Left lung (tissue), 10 donors: Measurements from ENCODE around the gene SLC4A9. TPM values are rescaled to one million over a fixed set of nuclear protein-coding genes. Genes with fewer than 3 reads are reported as not detected.

Source experiments
- ATAC-seq: fragments of 200-7000 bp; cut with Tn5 transposase; one replicate; pipeline ENCODE4 v1.9.1; 2020; ENCODE audit warnings: moderate library complexity
- DNase-seq, 4 donors: peaks; one replicate each; pipeline ENCODE4 v3.0.0-alpha.2; 2013 to 2020
- H3K27ac ChIP-seq, 2 donors: fragments of 200-600 bp; sonication (generic) in 1 of 2; one replicate each; pipeline versions ENCODE4 v1.5.0 to v1.8.0; 2020 to 2021
- H3K27me3 ChIP-seq, 2 donors: fragments of 200-600 bp; sonication (generic) in 1 of 2; one replicate each; pipeline versions ENCODE4 v1.5.0 to v1.8.0; 2020 to 2021
- H3K36me3 ChIP-seq, 2 donors: fragments of 200-600 bp; sonication (generic) in 1 of 2; one replicate each; pipeline versions ENCODE4 v1.5.0 to v1.8.0; 2020 to 2021
- H3K4me1 ChIP-seq, 2 donors: fragments of 200-600 bp; one replicate each; pipeline ENCODE4 v1.8.0; 2021
- H3K4me3 ChIP-seq, 2 donors: fragments of 200-600 bp; sonication (generic) in 1 of 2; one replicate each; pipeline versions ENCODE4 v1.5.0 to v1.8.0; 2020 to 2021; ENCODE audit warnings: mild to moderate bottlenecking in 1 of 2
- H3K9me3 ChIP-seq, 2 donors: fragments of 200-600 bp; sonication (generic) in 1 of 2; one replicate each; pipeline versions ENCODE4 v1.5.0 to v1.8.0; 2020 to 2021
- intact Hi-C, 2 donors: fragments of 100-400 bp; cut with DNase I; formaldehyde crosslinking; loops; one replicate each; pipeline versions ENCODE4 v1.11.2 to v1.14.2; 2022
- polyA plus RNA-seq, 6 donors: library from polyadenylated mRNA; unstranded; fragments of 120-200 nt; gene quantifications; one replicate each; pipeline ENCODE4 v1.2.1, GENCODE V29; 2013; ENCODE audit not compliant: insufficient read length in 6 of 6
- total RNA-seq, 2 donors: library from RNA; stranded (reverse); fragmentation: NEBNext Ultra II Directional; extraction: Animal tissue kit (Norgen Biotek cat#: 25700); gene quantifications; one replicate each; pipeline ENCODE4 v1.2.1, GENCODE V29; 2021
- TF ChIP-seq, protein P1 (sequence below), 2 donors: fragments of 200-600 bp; sonication (generic) in 1 of 2; IDR thresholded peaks; one replicate each; pipeline versions ENCODE4 v1.5.0 to v1.8.0; 2021; ENCODE audit warnings: antibody characterized with exemption in 2 of 2
- donor health status: DM: no; HTN: yes; CAD: no.
- donor health status: DM: no; HTN: no; CAD: no.

Gene SLC4A9
- total and polyA plus RNA-seq, 8 donors, result 0.09 to 0.44 (median 0.11) TPM; not detected in 4

DNA sequence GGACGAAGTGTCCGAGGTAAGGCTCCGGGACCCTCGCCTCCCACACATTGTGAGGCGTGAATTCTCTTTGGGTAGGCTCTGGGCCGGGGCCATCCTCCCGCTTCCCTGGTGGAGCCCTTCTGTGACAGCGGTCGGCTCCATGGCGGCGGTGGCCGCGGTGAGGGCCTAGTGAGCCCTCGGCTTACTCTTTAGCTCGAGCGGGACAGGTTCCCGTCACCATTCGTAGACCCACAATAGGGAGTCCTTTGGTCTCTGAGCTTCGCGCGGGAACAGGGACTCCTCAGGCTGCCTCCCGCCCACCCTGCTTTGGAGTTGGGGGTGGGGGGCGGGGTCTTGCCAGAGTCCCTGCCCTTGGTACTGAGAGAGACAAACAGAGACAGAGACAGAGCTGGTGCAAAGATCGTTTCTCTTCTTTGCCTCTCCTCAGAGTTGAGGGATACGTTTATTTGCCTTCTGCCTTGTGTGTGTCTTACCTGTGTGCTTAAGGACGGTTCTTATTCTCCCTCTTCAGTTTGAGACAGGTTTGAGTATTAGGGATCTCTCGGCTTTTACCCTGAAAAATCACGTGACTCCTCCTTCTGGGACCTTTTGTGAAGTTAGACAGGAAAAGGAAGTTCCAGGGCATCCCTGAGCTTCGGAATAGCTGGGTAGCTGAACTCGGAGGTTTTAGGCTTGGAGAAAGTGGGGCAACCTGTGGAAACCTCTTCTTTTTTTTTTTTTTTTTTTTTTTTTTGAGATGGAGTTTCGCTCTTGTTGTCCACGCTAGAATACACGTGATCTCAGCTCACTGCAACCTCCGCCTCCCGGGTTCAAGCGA is 42.5 kb downstream of the SLC4A9 start:
- H3K9me3 ChIP-seq, result no peaks in the 10 kb centered on the region
- TF ChIP-seq, protein P1, sequence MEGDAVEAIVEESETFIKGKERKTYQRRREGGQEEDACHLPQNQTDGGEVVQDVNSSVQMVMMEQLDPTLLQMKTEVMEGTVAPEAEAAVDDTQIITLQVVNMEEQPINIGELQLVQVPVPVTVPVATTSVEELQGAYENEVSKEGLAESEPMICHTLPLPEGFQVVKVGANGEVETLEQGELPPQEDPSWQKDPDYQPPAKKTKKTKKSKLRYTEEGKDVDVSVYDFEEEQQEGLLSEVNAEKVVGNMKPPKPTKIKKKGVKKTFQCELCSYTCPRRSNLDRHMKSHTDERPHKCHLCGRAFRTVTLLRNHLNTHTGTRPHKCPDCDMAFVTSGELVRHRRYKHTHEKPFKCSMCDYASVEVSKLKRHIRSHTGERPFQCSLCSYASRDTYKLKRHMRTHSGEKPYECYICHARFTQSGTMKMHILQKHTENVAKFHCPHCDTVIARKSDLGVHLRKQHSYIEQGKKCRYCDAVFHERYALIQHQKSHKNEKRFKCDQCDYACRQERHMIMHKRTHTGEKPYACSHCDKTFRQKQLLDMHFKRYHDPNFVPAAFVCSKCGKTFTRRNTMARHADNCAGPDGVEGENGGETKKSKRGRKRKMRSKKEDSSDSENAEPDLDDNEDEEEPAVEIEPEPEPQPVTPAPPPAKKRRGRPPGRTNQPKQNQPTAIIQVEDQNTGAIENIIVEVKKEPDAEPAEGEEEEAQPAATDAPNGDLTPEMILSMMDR (IDR thresholded peaks at IDR 0.05), result no peak
- peaks cover 27 to 49% of the 10 kb centered on the region in 2 donors for H3K4me1 ChIP-seq
- intact Hi-C loops, result no loop called here
- H3K27ac ChIP-seq, result peak overlapping the region; percentile 90 to 98
- peaks cover 0 to 23% of the 10 kb centered on the region in 2 donors for H3K36me3 ChIP-seq
- H3K27me3 ChIP-seq, result no peaks in the 10 kb centered on the region
- ATAC-seq (peak; percentile 2), DNase-seq (peak; percentile 37 to 85 (median 54))
- H3K4me3 ChIP-seq, result peak overlapping the region; percentile 90 to 96

DNA sequence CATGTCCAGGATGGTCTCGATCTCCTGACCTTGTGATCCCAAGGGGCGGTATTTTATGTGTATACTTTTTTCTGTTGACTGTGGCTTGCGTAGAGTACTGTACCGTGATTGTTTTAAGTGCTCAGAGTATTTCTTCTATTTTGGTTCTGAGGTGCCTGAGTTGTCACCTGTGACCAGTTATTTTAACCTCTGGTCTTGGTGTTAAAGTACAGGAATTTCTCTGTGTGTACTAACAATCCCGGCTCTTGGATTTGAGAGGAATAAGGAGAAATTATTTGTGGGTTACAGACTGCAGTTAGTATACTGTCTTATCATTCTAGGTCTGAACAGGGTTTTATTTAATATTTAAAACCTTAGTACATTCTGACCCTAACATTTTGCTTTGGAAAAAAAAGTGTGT is 43.6 kb downstream of the SLC4A9 start:
- no peak overlapping the region for H3K27ac ChIP-seq
- peaks cover 0 to 23% of the 10 kb centered on the region in 2 donors for H3K36me3 ChIP-seq
- H3K9me3 ChIP-seq, result no peaks in the 10 kb centered on the region
- no peak for DNase-seq
- H3K4me1 ChIP-seq, result peaks cover 27 to 60% of the 10 kb centered on the region in 2 donors
- ATAC-seq, result no peak
- TF ChIP-seq, protein P1 (IDR thresholded peaks at IDR 0.05), result no peak
- H3K27me3 ChIP-seq, result no peaks in the 10 kb centered on the region
- H3K4me3 ChIP-seq, result peak overlapping the region in 1 of 2 donors; percentile 96
- intact Hi-C loops, result no loop called here

DNA sequence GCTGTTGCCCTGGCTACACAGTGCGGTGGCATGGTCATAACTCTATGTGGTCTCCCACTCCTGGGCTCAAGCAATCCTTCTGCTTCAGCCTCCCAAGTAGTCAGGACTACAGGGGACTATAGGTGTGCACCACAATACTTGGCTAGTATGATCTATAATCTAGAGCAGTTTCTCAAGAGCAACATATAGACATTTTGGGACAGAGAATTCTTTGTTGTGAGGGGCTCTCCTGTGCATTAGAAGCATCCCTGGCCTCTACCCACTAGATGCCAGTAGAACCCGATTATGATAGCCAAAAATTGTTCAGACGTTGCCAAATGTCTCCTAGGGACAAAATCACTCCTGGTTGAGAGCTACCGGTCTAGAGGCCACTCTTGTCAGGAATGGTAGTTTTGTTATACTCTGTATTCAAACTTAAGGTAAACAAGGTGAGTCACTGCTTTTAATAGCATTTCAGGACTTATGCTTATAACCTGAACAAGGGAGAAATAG is 48.8 kb downstream of the SLC4A9 start:
- H3K27ac ChIP-seq, result no peak overlapping the region
- intact Hi-C loops, result no loop called here
- ATAC-seq, result peak; percentile 96

DNA sequence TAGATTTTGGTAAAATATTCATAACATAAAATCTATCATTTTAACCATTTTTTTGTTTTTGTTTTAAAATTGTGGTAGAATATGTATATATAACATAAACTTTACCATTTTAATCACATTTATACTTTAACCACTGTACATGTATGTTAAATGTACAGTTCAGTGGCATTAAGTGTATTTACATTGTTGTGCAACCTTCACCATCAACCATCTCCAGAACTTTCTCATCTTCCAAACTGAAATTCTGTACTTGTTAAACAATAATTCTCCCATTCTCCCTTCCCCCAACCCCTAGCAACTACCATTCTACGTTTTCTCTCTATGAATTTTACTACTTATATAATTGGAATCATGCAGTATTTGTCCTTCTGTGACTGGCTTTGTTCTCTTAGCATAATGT is 53.2 kb downstream of the SLC4A9 start:
- intact Hi-C loops, result no loop called here
- ATAC-seq (no peak), DNase-seq (no peak)
- peaks cover 0 to 22% of the 10 kb centered on the region in 2 donors for H3K4me1 ChIP-seq
- no peak overlapping the region for H3K27ac ChIP-seq
- TF ChIP-seq, protein P1 (IDR thresholded peaks at IDR 0.05), result no peak
- H3K27me3 ChIP-seq, result no peaks in the 10 kb centered on the region
- H3K9me3 ChIP-seq, result no peaks in the 10 kb centered on the region
- H3K4me3 ChIP-seq, result no peak overlapping the region
- peaks cover 0 to 12% of the 10 kb centered on the region in 2 donors for H3K36me3 ChIP-seq

More for the DNA sequence above, 48.8 kb downstream of the SLC4A9 start:
- Histone ChIP-seq H3K4me3 (no peak overlapping the region), H3K9me3 (no peaks in the 10 kb centered on the region), H3K4me1 (peaks cover 10 to 61% of the 10 kb centered on the region in 2 donors), H3K36me3 (peaks cover 0 to 27% of the 10 kb centered on the region in 2 donors), H3K27me3 (no peaks in the 10 kb centered on the region)
- TF ChIP-seq, protein P1 (IDR thresholded peaks at IDR 0.05), result no peak
- peak in 1 of 4 donors; percentile 2 for DNase-seq

DNA sequence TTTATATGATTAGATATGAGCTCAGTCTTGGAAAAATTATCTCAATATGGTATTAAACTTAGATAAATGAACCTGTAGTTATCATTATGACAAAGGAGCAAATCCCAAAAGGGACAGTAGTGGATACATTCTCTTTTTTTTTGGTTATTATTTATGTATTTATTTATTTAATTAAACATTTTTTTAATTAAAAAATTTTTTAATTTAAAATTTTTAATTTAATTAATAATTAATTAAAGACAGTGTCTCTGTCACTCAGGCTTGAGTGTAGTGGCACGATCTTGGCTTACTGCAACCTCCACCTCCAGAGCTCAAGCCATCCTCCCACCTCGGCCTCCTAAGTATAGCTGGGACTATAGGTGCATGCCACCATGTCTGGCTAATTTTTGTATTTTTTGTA is 57.2 kb downstream of the SLC4A9 start:
- TF ChIP-seq, protein P1 (IDR thresholded peaks at IDR 0.05), result no peak
- no peak overlapping the region for H3K4me3 ChIP-seq
- intact Hi-C loops, result no loop called here
- DNase-seq, result no peak
- no peak overlapping the region for H3K27ac ChIP-seq
- H3K4me1 ChIP-seq, result peaks cover 0 to 18% of the 10 kb centered on the region in 2 donors
- no peak for ATAC-seq
- no peaks in the 10 kb centered on the region for H3K27me3 ChIP-seq
- no peaks in the 10 kb centered on the region for H3K9me3 ChIP-seq
- H3K36me3 ChIP-seq, result peaks cover 0 to 9% of the 10 kb centered on the region in 2 donors
